ENCODE results near the gene CXorf51A.
"Not testable (repeated sequence)": the region's sequence is repeated elsewhere in the genome, so short reads cannot be mapped to it uniquely, and the experiment has no call there.

CXorf51A gene

GRCh38 chrX:146814644-146815043 lies at the start of gene CXorf51A:
Gene CXorf51A (minus strand): TSS chrX:146814744. CDS start chrX:146814723, 21 bp downstream.
- not testable (repeated sequence) for DNase-seq

DNA sequence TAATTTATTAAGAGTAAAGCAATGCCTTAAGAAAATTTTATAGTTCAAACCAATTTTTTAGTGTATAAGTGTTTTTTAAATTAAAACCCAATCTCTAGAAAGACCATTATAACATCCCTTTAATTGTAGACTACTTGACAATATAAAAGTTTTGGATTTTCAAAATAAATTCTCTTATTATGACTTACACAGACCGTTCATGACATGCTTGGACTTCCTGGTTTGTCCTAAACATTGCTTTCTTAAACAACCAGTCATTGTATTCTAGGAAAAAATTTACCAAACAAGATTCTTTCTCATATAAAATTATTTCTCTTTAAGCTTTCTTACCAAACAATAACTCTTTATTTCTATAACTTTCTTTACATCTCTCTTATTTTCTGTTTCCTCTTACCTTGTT lies 49.0 kb upstream of the CXorf51A start:
- no peak for DNase-seq

DNA sequence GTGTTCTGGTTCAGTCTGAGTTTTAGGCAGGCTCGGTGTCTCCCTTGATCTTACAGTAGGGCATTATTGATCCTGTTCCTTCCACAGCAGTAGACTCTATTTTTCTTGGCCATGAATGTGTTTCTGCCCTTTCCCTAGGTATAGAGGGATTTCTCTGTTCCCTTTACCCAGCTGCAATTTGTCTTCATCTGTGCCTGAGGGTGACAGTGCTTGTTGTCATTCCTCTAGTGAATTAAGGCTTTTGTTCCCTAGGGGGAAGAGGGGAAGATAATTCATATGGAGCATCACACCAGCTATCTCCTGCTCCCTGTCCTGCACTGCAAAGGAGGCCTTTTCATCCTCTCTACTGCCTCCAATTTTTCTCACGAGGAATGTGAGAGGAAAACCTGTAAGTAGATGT lies 39.7 kb upstream of the CXorf51A start:
- DNase-seq: no peak

DNA sequence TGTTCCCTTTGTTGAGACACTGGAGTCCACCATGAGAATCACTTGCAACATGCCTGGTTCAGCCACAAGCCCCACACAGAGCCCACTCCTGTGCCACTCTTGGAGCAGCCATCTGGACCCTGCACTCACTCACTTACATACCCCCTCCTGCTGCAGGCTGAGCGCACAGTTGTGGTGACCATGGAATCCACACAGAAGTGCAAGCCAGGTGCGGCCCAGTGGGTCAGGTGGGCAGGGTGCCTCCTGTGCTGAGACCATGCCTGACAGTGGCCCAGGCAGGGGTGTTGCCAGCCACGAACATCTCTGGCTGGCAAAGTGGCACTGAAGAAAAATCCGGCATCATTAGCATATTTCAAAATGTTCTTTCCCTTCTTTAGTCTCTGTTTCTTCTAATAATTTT lies 17.4 kb upstream of the CXorf51A start:
- no peak for DNase-seq

- DNase-seq: not testable (repeated sequence)
These were observed 5.1 kb downstream of the CXorf51A start, which contains the start of gene CXorf51B for GRCh38 chrX:146809471-146809870. Gene CXorf51B (plus strand): TSS chrX:146809771. CDS start chrX:146809792, 21 bp downstream.
